Right hindlimb (tissue), 1 donor: ENCODE results near the gene GATA3.

Experiments
- DNase-seq: peaks from one replicate; pipeline ENCODE4 v3.0.0-alpha.2; 2018

The GATA3 gene

DNA sequence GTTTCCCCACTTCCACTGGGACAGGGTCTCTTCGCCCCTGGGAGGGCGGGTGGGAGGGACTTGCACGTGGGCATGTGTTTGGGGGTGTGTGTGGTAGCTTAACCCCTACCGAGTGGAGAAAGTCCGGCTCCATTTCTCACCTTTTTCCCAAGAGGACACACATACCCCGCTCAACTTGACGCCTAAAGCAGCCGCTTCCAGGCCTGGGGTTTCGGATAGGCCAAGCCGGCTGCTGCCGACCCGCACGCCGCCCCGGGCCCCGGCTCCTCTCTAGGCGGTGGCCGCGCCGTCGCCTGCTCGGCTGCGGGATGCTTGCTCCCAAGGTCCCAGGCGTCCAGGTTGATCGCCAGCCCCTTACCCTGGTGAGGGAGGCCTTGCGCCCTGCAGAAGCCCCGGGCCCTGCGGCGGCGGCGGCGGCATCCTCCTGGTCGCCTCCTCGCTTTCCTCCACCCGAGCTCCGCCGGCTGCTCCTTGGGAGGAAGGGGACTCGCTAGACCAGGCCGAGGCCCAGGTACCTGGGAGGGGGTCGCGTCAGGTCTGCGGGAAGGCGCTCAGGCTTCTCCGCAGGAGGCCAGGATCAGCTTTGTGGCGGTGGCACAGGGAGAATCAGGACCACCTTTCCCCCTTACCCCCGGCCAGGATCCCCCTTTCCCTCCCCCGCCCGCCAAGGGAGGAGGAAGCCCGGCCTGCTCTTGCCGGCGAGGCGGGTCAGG lies 3.2 kb upstream of the GATA3 start:
- no peak for DNase-seq

DNA sequence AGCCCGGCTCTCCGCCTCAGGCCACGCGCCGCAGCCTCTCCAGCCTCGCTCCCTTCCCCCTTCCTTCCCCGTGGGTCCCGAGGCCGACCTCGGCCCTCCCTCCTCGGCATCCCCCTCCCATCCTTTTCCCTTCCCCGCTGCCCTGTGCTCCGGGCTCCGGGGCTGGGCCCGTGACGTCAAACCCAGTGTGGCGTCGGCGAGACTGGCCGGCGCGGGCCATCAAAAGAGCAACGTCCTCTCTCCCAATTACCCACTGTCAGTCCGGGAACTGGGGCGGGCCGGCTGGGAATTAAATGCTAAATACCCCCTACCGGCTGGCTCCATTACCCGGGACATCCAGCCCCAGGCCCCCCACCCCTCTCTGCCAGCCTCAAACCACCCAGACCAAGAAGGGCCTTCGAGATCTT lies 2.6 kb upstream of the GATA3 start:
- no peak for DNase-seq

DNA sequence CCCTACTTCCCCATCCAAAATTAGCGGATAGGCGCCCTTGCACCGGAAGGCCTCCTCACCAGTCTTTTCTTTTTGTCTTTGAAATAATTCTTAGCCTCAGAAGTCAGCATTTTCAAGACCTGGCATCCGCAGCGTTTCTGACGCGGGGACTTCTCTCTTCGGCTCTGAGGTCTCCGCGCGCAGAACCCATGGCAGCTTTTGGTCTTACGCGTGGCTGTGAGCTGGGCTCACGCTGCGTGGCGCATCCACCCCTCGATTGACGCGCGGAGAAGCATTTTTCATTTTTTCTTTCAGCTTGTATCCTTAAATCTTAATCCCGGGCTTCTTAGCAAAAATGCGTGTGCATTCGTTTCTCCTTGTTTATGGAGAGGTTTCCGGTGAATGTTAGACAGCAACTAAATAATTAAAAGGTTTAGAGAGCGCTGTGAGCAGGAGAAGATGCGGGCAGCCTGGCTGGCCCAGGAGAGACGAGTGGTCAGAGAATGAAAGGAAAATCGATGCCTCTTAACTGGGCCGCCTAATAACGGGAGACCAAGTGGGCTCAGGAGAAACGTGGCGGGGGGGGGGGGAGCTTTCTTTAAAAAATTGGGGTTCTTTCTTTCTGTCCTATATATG lies 2.0 kb upstream of the GATA3 start:
- no peak for DNase-seq

DNA sequence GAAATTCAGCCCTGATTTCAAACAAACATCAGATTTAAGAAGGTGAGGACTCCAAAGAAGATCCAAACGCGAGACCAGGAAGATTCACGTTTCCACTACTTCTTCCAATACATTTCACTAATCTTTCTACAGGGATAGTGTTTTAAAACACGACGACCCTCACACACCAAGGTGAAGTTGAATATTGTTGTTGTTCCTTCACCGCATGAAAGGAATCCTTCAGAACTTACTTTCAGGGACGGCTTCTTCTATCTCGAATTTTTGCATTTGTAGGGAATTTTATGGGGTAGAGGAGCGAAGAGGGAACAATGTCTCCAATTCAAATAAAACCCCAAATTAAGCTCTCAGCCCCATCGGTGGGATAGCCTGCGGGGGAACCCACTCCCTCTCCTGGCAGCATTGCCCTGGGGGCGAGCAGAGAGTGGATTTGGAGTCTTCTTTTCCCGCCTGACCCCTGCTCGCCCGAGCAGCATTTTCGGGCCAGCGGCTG lies 1.5 kb upstream of the GATA3 start:
- no peak for DNase-seq

DNA sequence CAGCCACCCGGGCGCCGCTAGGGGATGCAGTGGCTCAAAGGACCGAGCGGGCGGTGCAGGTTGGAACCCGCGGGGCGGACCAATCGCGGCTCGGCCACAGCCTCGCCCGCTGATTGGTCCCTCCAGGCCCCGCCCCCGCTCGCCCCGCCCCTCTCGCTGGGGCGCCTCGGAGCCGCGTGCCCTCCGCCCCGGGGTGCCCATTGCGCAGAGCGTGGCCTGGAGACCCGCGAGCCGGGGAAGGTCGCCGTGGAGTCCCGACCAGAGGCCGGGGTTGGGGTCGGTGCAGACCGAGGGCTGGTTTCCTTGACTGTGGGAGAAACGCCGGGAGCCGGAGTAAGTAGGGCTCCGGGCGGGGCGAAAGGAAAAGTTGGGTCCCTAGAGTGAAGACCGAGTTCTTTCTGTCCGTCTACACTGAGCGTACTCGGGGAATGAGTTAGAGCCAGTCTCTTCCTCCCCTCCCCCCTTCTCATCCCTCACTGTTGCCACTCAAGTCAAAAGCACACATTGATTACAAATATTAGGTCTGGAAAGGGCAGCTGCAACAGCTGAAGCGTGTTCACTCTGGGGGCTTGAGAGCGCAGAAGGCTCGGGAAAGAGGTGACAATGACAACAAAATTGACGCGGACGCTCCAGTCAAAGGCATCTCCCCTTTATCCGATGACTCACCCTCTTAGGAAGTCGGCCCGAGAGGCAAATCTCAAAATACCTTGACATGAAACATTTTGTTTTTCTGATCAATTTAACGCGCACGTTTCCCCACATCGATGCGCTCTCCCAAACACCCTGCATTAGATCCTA lies 843 bp upstream of the GATA3 start:
- DNase-seq: peak; percentile 87

DNA sequence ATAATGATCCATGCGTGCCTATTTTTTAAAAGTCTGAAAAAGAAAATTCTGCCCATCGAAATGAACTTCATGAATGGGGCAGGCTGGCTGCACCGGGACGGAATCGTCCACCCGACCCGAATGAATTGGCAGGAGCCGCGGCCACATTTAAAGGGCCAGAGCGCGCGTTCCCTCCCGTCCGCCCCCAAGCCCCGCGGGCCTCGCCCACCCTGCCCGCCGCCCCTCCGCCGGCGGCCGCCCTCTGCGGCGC lies 319 bp upstream of the GATA3 start:
- DNase-seq: no peak

- DNase-seq: no peak
Measured at GRCh38 chr10:8055420-8056349, 1.2 kb downstream of the GATA3 start.

- no peak for DNase-seq
Measured at GRCh38 chr10:8056378-8056777, 1.9 kb downstream of the GATA3 start.

DNA sequence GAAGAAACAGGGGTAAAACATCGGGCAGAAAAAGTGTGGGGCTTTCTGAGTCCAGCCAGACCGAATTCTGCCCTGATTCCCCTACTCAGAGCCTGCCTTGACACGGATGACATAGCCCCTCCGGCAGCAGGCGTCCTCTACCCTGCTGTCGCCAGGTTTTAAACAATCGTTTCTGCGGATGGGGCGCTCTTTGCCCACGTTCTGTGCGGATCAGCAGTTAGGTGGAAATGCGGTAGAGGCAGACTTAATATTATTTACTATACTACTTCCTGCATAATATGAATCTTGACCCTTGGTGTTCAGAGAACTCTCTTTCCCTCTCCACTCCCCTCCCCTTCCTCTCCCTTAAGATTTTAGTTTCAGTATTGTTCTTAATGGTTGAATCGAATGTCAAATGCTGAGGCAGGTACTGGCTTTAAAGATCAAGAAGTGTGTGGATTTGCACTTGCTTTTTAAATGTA lies 2.4 kb downstream of the GATA3 start:
- DNase-seq: no peak

DNA sequence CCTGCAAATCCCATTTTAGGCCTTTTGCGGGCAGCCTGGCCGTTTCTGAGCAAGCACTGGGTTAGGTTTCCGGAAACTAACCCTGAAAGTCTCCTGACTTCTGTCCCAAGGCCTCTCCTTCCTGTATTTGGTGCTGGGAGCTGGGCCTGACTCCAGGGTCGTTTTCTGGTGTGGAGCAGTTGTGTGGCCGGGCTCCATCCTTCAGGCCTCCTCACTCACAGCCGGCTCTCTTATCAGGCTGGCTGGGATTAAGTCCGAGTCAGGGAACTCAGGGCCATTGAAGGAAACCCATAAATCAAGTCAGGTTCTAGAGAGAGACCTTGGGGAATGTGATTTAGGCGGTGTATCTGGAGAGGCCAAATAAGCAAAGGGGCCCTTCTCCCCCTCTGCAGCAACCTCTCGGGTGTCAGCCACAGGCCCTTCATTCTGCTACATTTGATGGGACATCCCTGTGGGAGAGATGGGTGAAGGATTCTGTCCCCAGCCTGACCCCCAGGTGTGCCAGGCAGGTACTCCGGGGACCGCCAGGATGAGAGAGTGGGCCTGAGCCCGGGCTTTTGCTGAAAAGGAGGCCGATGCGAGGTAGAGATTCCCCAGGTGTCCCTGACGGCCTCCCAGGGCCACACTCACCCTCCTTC lies 3.3 kb downstream of the GATA3 start:
- no peak for DNase-seq

- no peak for DNase-seq
Measured at GRCh38 chr10:8058274-8059111, 4.0 kb downstream of the GATA3 start.

- DNase-seq: no peak
Measured at GRCh38 chr10:8059191-8059936, 4.9 kb downstream of the GATA3 start.

DNA sequence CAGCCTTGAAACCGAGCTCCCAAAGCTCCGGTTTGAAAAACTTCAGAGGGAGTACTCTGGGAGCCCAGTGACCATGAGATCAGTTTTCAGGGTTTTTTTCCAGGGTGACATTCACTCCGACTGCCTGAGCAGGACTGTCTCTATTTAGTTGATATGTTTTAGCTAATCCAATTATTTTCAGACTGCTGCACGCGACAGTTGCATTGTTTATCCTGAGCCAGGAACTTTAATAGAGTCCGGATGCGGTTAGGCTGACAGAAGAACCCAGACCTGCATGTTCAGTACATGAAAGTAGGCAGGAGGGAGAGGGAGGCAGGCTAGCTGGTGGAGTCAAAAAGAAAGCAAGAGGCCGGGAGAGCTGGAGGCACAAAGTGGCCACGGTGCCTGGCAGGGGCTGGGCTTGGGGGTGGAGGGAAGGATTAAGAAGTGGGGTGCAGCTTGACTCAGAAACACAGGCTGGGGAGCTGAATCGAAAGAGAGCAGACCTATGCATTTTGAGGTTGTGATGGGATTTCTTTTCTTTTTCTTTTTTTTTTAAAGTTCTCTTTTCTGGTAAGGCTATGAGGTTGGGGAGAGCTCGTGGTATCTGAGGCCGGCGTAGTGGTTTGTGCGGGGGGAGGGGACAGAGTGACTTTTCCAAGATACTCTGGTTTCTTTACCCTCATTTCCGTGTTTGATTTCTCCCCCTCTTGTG lies 5.7 kb downstream of the GATA3 start:
- no peak for DNase-seq

DNA sequence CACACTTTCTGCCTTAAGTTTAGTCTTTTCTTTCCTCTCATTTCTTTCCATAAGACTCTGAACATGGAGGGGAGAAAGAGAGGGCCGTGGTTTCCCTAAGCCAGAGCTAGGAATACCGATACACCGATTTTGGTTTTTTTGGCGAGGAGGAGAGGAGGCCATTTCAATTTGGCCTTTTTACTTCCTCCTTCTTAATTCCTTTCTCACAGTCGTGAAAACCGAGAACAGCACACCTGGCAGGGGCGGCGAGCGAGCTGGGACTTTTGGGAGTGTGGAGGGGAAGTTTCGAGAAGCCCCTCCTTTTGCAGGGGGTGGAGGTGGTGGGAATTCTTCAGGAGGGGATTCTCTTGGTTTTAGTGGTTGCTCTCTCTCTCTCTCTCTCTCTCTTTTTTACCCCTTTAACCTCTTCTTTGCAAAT lies 6.2 kb downstream of the GATA3 start:
- DNase-seq: no peak

DNA sequence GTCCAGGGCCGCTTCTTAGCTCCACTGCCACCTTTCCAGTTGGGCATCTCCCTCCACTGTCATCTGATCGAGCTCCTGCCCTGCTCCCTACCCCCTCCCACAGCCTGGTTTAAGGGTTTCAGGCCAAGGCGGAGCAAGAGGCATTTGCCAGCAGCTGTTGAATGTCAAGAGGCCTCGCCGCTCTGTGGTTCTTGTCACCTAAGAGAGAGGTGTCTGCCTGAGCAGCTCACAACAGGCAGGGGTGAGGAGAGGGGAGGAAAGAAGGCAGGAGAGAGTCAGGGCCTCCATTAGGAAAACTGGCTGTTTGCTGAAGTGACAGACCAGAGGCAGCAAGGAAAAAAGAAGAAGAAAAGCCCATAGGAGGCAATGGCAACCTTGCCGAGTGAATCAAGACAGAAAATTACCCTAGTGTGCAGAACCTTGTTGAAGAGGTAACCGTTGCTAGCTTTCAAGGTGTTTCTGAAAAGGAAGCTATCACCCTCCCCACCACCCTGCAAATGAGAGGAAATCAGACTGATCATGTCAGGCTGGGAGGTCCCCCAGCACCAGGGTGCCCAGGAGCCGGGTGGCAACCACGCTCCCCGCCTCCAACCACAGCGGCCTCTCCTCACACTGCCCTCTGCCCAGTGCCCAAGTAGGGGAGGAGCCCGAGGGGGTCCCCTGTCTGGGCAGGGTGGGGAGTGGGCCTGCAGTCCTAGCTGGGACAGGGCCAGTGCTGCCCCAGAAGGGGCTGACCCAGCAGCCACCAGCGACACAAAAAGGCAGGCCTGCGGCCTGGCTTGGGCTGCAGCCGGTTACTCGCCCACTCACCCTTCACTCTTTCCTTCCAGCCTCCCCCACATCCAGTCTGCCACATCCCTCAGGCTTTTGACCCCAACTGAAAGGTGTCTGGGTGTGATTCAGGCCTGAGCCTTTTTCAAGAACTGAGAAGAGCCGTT lies 7.1 kb downstream of the GATA3 start:
- DNase-seq: no peak

GRCh38 chr10:8063128-8063908 lies 8.8 kb downstream of the GATA3 start:
- no peak for DNase-seq

GRCh38 chr10:8063935-8064334 lies 9.4 kb downstream of the GATA3 start:
- no peak for DNase-seq

DNA sequence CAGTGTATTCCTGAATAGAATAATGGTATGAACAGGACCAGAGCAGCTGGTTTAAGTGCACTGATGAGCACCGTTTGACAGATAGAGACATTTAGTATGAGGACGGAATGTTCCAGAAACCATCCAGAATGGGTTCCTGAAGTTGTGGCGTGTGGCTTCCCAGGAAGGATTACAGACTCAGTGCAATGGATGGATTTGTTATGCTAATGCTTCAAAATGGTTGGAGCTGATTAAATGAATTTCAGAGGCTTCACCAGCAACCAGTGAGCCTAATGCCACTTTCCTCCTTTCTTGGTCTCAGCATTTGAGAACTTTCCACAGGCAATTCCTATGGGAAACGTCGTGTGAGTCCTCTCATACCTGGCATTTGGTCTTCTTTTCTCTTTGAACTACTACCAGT lies 9.9 kb downstream of the GATA3 start:
- DNase-seq: no peak
